GM12878 (cell line): ENCODE measurements around the gene TCEANC2. TPM values are rescaled to one million over a fixed set of nuclear protein-coding genes. Genes with fewer than 3 reads are reported as not detected.

Experiments used
- ATAC-seq: fragments of 200-7000 bp; cut with Tn5 transposase; 3 replicates; pipeline ENCODE4 v1.9.1; 2020; ENCODE audit warnings: mild to moderate bottlenecking, moderate library complexity
- BruUV-seq: library from RNA; stranded (reverse); fragments of 400-500 nt; replicated peaks from 2 replicates; lab custom pipeline; 2021; lab: Mats Ljungman, UMichigan
- CTCF ChIA-PET: fragments of 300-600 bp; sonication (Branson Sonifier 250); formaldehyde crosslinking; extraction: SDS; loops from one replicate; lab custom pipeline; 2021; ENCODE audit warnings: inconsistent platforms; lab: Yijun Ruan, JAX
- POLR2A ChIA-PET: fragments of 350-600 bp; formaldehyde crosslinking; extraction: SDS; loops from one replicate; lab custom pipeline; 2021; ENCODE audit warnings: inconsistent platforms; lab: Charles Lee
- RAD21 ChIA-PET: fragments of 300-600 bp; sonication (Branson Sonifier 250); formaldehyde crosslinking; loops from one replicate; lab custom pipeline; 2023; ENCODE audit warnings: antibody characterized with exemption; ENCODE audit not compliant: unreplicated experiment; lab: Charles Lee
- SMC1A ChIA-PET: fragments of 300-600 bp; sonication (Branson Sonifier 250); formaldehyde crosslinking; loops from one replicate; lab custom pipeline; 2023; ENCODE audit not compliant: unreplicated experiment, uncharacterized antibody; lab: Charles Lee
- DNase-seq: peaks from one replicate; pipeline ENCODE4 v3.0.0-alpha.2; 2011; ENCODE audit warnings: low read depth, low spot score
- FAIRE-seq: peaks from 3 replicates; lab custom pipeline; 2011; peaks lifted over from hg19 to GRCh38; lab: Jason Lieb, UNC
- H2AFZ ChIP-seq: 2 replicates; pipeline ENCODE4 v1.6.0; 2011; ENCODE audit warnings: low read depth, low read length, control low read depth; ENCODE audit not compliant: control insufficient read depth
- H3K27ac ChIP-seq: 2 replicates; pipeline ENCODE4 v1.5.1; 2011; ENCODE audit warnings: control low read depth; ENCODE audit not compliant: control insufficient read depth, insufficient read depth
- H3K27me3 ChIP-seq, 2 experiments: replicated peaks in 1 of 2; 2 replicates each; pipeline versions ENCODE4 v1.6.0 to v1.6.1; 2011; ENCODE audit warnings: low read length in 1 of 2; ENCODE audit not compliant: control insufficient read depth in 2 of 2, insufficient read depth in 2 of 2
- H3K36me3 ChIP-seq, 2 experiments: 2 replicates each; pipeline ENCODE4 v1.5.1; 2011; ENCODE audit warnings: low read length in 1 of 2; ENCODE audit not compliant: control insufficient read depth in 2 of 2, insufficient read depth in 2 of 2
- H3K4me1 ChIP-seq: 2 replicates; pipeline ENCODE4 v1.6.1; 2011; ENCODE audit warnings: mild to moderate bottlenecking, low read length, moderate library complexity, mixed read lengths; ENCODE audit not compliant: control insufficient read depth, insufficient read depth
- H3K4me2 ChIP-seq: 2 replicates; pipeline ENCODE4 v1.6.0; 2011; ENCODE audit warnings: control low read depth; ENCODE audit not compliant: control insufficient read depth, insufficient read depth
- H3K4me3 ChIP-seq: fragments of 200-600 bp; sonication (generic); 2 replicates; pipeline ENCODE4 v1.5.1; 2016
- H3K79me2 ChIP-seq: 2 replicates; pipeline ENCODE4 v1.6.0; 2011; ENCODE audit warnings: low read length; ENCODE audit not compliant: control insufficient read depth, insufficient read depth
- H3K9ac ChIP-seq: 2 replicates; pipeline ENCODE4 v1.8.0; 2011; ENCODE audit warnings: low read length, control low read depth, mixed read lengths; ENCODE audit not compliant: control insufficient read depth, insufficient read depth
- H3K9me3 ChIP-seq: replicated peaks from 3 replicates; pipeline ENCODE4 v1.5.1; 2011; ENCODE audit warnings: mild to moderate bottlenecking, low read length; ENCODE audit not compliant: control insufficient read depth, insufficient read depth
- H4K20me1 ChIP-seq: 2 replicates; pipeline ENCODE4 v1.6.0; 2011; ENCODE audit not compliant: control insufficient read depth, insufficient read depth
- BRCA1 ChIP-seq: IDR thresholded peaks from 2 replicates; pipeline ENCODE4 v1.6.1; 2011; ENCODE audit warnings: low read depth, low read length, improper control_type of control experiment
- CBX5 ChIP-seq: sonication (generic); IDR thresholded peaks from 2 replicates; pipeline ENCODE4 v1.6.1; 2016; ENCODE audit warnings: low read depth, moderate library complexity, mild to moderate bottlenecking, inconsistent platforms
- CEBPB ChIP-seq, 2 experiments: fragments of 150-350 bp in 1 of 2; IDR thresholded peaks; 2 replicates each; pipeline ENCODE4 v1.6.1; 2012 to 2014; ENCODE audit warnings: low read depth in 2 of 2, low read length in 2 of 2, borderline replicate concordance in 1 of 2, inconsistent platforms in 1 of 2
- CHD4 ChIP-seq: fragments of 200-600 bp; sonication (generic); IDR thresholded peaks from 2 replicates; pipeline ENCODE4 v1.6.1; 2016; ENCODE audit warnings: mild to moderate bottlenecking
- ETV6 ChIP-seq, 2 experiments: fragments of 450-650 bp in 1 of 2; IDR thresholded peaks in 1 of 2; conservative IDR thresholded peaks in 1 of 2; 2 replicates each; pipeline ENCODE4 v1.6.1; 2014; ENCODE audit warnings: antibody characterized with exemption in 1 of 2, borderline replicate concordance in 1 of 2, low read depth in 1 of 2, mild to moderate bottlenecking in 1 of 2, moderate library complexity in 1 of 2
- FOS ChIP-seq: IDR thresholded peaks from 3 replicates; pipeline ENCODE4 v1.6.1; 2011; ENCODE audit warnings: borderline replicate concordance; ENCODE audit not compliant: insufficient read length; ENCODE audit errors: extremely low read depth
- JUNB ChIP-seq: IDR thresholded peaks from 2 replicates; pipeline ENCODE4 v1.6.1; 2016; ENCODE audit warnings: antibody characterized with exemption, mild to moderate bottlenecking
- KDM1A ChIP-seq: fragments of 200-600 bp; sonication (generic); IDR thresholded peaks from 2 replicates; pipeline ENCODE4 v1.6.1; 2016; ENCODE audit warnings: borderline replicate concordance
- NFYB ChIP-seq: IDR thresholded peaks from 2 replicates; pipeline ENCODE4 v1.6.1; 2011; ENCODE audit warnings: low read depth, mild to moderate bottlenecking, low read length, improper control_type of control experiment, moderate library complexity; ENCODE audit not compliant: insufficient read depth
- RBBP5 ChIP-seq: fragments of 200-600 bp; sonication (generic); conservative IDR thresholded peaks from 2 replicates; pipeline ENCODE4 v1.6.1; 2016
- TCF3 ChIP-seq: IDR thresholded peaks from 2 replicates; pipeline ENCODE4 v1.6.1; 2012; ENCODE audit warnings: low read depth, mild to moderate bottlenecking, low read length, borderline replicate concordance; ENCODE audit not compliant: insufficient read depth
- ZZZ3 ChIP-seq: IDR thresholded peaks from 2 replicates; pipeline ENCODE4 v1.6.1; 2011; ENCODE audit warnings: low read depth; ENCODE audit not compliant: control insufficient read depth, insufficient read length
- WGBS: methylation state at CpG from one replicate; pipeline ENCODE4 v1.1.6; 2016; ENCODE audit warnings: low lambda C conversion rate; ENCODE audit not compliant: insufficient replicate concordance, insufficient coverage; ENCODE audit errors: missing lambda C conversion rate; 5-methylcytosine and 5-hydroxymethylcytosine counted together
- in situ Hi-C: fragments of 300-500 bp; cut with MboI; formaldehyde crosslinking; loops from 9 replicates; pipeline ENCODE4 v1.14.3; 2018; ENCODE audit warnings: mixed read lengths
- intact Hi-C: fragments of 100-400 bp; cut with micrococcal nuclease; formaldehyde crosslinking; loops from one replicate; pipeline ENCODE4 v1.14.2; 2022; ENCODE audit not compliant: unreplicated experiment
- polyA plus RNA-seq, 11 experiments: library from polyadenylated mRNA; depleted of rRNA in 4 of 11; unstranded in 6 of 11; stranded (reverse) in 5 of 11; fragments of >200 nt; fragmentation: Nextera tagmentation in 4 of 11; fragmentation: Illumina TruSeq in 1 of 11; extraction: Ambion mirVana in 4 of 11; extraction: Trizol in 1 of 11; gene quantifications; 1 replicate in 1 of 11; 2 replicates in 10 of 11; pipeline versions ENCODE4 v1.2.1 to v1.2.3, GENCODE V29; 2011 to 2016; ENCODE audit warnings: inconsistent platforms in 2 of 11, missing spikeins in 2 of 11, low read depth in 1 of 11
- total RNA-seq, 4 experiments: library from RNA; depleted of rRNA in 3 of 4; stranded (reverse); fragments of >200 nt in 3 of 4; fragmentation: Illumina TruSeq in 1 of 4; extraction: Trizol in 1 of 4; gene quantifications; 2 replicates each; pipeline versions ENCODE4 v1.2.1 to v1.2.3, GENCODE V29; 2013 to 2021

Gene TCEANC2
- total and polyA plus RNA-seq, 10 of the 15 experiments (the other 5 are each of a cell fraction or from before 2014, with no cell fraction given): 4.4 to 13.2 (median 6.4) TPM

GRCh38 chr1:54131419-54131818 is 78.0 kb downstream of the TCEANC2 start:
- TF ChIP-seq RBBP5 (no peak), CBX5 (no peak), ZZZ3 (no peak), KDM1A (no peak), CEBPB (IDR thresholded peaks at IDR 0.05; ENCODE audit: borderline replicate concordance in 1 of 2, low read depth in 2 of 2, low read length in 2 of 2) (no peak), JUNB (no peak), ETV6 (conservative IDR thresholded peaks at IDR 0.05 in 1 of 2, IDR thresholded peaks at IDR 0.05 in 1 of 2; ENCODE audit: borderline replicate concordance in 1 of 2, low read depth in 1 of 2) (no peak)
- Histone ChIP-seq H3K4me3 (no peak overlapping the region), H3K79me2 (no peaks in the 10 kb centered on the region), H2AFZ (no peak overlapping the region), H4K20me1 (no peaks in the 10 kb centered on the region), H3K4me1 (no peaks in the 10 kb centered on the region), H3K27me3 (peaks cover 0 to 2% of the 10 kb centered on the region in 2 experiments; a peak in 1 of 4 replicates), H3K27ac (no peak overlapping the region), H3K9me3 (no peaks in the 10 kb centered on the region), H3K9ac (no peak overlapping the region), H3K36me3 (no peaks in the 10 kb centered on the region), H3K4me2 (no peak overlapping the region)
- ChIA-PET SMC1A (no interaction called here), CTCF (interaction anchor here (0.9 kb wide), 1 partner anchor 9 kb away, joined by 3 read pairs; no protein-coding TSS in a partner anchor), POLR2A (no interaction called here), RAD21 (interaction anchor here (0.6 kb wide), 1 partner anchor 419 kb away, joined by 4 read pairs; no protein-coding TSS in a partner anchor)
- intact Hi-C loops: no loop called here
- FAIRE-seq: no peak
- no peak for DNase-seq
- ATAC-seq: no peak
- in situ Hi-C loops: no loop called here
- 9% methylated on average over 2 of the region's 2 CpGs for WGBS
- no TSS peak for BruUV-seq

GRCh38 chr1:54132495-54132894 is 79.1 kb downstream of the TCEANC2 start:
- intact Hi-C loops: no loop called here
- CTCF ChIA-PET: no interaction called here

More at GRCh38 chr1:54132495-54132894, 79.1 kb downstream of the TCEANC2 start:
- DNase-seq: no peak
- Histone ChIP-seq H3K79me2 (no peaks in the 10 kb centered on the region), H4K20me1 (no peaks in the 10 kb centered on the region), H3K4me1 (no peaks in the 10 kb centered on the region), H3K4me2 (no peak overlapping the region), H3K36me3 (no peaks in the 10 kb centered on the region), H3K9ac (no peak overlapping the region), H3K4me3 (no peak overlapping the region), H2AFZ (no peak overlapping the region), H3K9me3 (no peaks in the 10 kb centered on the region), H3K27me3 (peaks cover 0 to 2% of the 10 kb centered on the region in 2 experiments; a peak in 1 of 4 replicates), H3K27ac (no peak overlapping the region)
- in situ Hi-C loops: no loop called here
- ChIA-PET RAD21 (no interaction called here), SMC1A (no interaction called here), POLR2A (no interaction called here)
- no peak for FAIRE-seq
- TF ChIP-seq CHD4 (no peak), FOS (no peak), NFYB (no peak), BRCA1 (no peak), TCF3 (no peak)
- 3% methylated on average over 2 of the region's 2 CpGs for WGBS
- no peak for ATAC-seq
- no TSS peak for BruUV-seq
